Muscle layer of colon (tissue), 2 donors: ENCODE measurements around the gene TBC1D25.
A peak's percentile ranks its signal among the peaks of the same experiment; 100 is the strongest.

Experiments
- H3K27ac ChIP-seq: one replicate; pipeline ENCODE4 v1.7.0; 2013; ENCODE audit warnings: low read depth, mild to moderate bottlenecking, low read length, moderate library complexity
- H3K27me3 ChIP-seq, 2 donors: one replicate each; pipeline ENCODE4 v1.7.0; 2013; ENCODE audit warnings: low read length in 2 of 2, mild to moderate bottlenecking in 2 of 2; ENCODE audit not compliant: insufficient read depth in 2 of 2, control insufficient read depth in 1 of 2
- H3K36me3 ChIP-seq: one replicate; pipeline ENCODE4 v1.7.0; 2013; ENCODE audit warnings: mild to moderate bottlenecking, low read length; ENCODE audit not compliant: insufficient read depth
- H3K4me1 ChIP-seq: one replicate; pipeline ENCODE4 v1.7.0; 2013; ENCODE audit warnings: mild to moderate bottlenecking, low read length; ENCODE audit not compliant: insufficient read depth
- H3K4me3 ChIP-seq, 2 donors: one replicate each; pipeline ENCODE4 v1.7.0; 2013; ENCODE audit warnings: low read length in 2 of 2, low read depth in 1 of 2, mild to moderate bottlenecking in 1 of 2, moderate library complexity in 1 of 2
- H3K9ac ChIP-seq: one replicate; pipeline ENCODE4 v1.7.0; 2013; ENCODE audit warnings: low read length
- H3K9me3 ChIP-seq: one replicate; pipeline ENCODE4 v1.7.0; 2013; ENCODE audit warnings: mild to moderate bottlenecking, low read length
- donor health status: abdominal sarcoma.
- donor health status: Adenocarcinoma of cecum.

Gene TBC1D25

GRCh38 chrX:48569958-48570357, 30.4 kb downstream of the TBC1D25 start:
- H3K9ac ChIP-seq: no peak overlapping the region

GRCh38 chrX:48573690-48574269, 34.3 kb downstream of the TBC1D25 start:
- peaks cover 14% of the 10 kb centered on the region for H3K4me1 ChIP-seq
- peak overlapping the region; percentile 11 to 72 for H3K4me3 ChIP-seq
- H3K36me3 ChIP-seq: peaks cover 29% of the 10 kb centered on the region
- no peak overlapping the region for H3K9ac ChIP-seq
- no peaks in the 10 kb centered on the region for H3K9me3 ChIP-seq
- H3K27ac ChIP-seq: peak overlapping the region; percentile 50
- no peaks in the 10 kb centered on the region for H3K27me3 ChIP-seq

More at GRCh38 chrX:48569958-48570357, 30.4 kb downstream of the TBC1D25 start:
- H3K4me3 ChIP-seq: no peak overlapping the region
- H3K36me3 ChIP-seq: peaks cover under 1% of the 10 kb centered on the region
- H3K9me3 ChIP-seq: no peaks in the 10 kb centered on the region
- no peaks in the 10 kb centered on the region for H3K27me3 ChIP-seq
- H3K27ac ChIP-seq: no peak overlapping the region
- H3K4me1 ChIP-seq: no peaks in the 10 kb centered on the region

- Histone ChIP-seq H3K9ac (peak within 1 kb of the TSS; percentile 54), H3K4me3 (peak within 1 kb of the TSS; percentile 65 to 72), H3K9me3 (no peaks in the 10 kb centered on the region), H3K27ac (peak within 1 kb of the TSS; percentile 89), H3K4me1 (peaks cover 14% of the 10 kb centered on the region), H3K36me3 (peaks cover 29% of the 10 kb centered on the region), H3K27me3 (no peaks in the 10 kb centered on the region)
Observed at GRCh38 chrX:48574270-48575266, 35.1 kb downstream of the TBC1D25 start, which contains the start of gene RBM3. RBM3 (plus strand) TSS chrX:48574484; CDS start chrX:48575181, 697 bp downstream.

GRCh38 chrX:48575642-48576041, 36.1 kb downstream of the TBC1D25 start:
- peak overlapping the region; percentile 54 for H3K9ac ChIP-seq
- H3K27me3 ChIP-seq: no peaks in the 10 kb centered on the region
- H3K4me3 ChIP-seq: peak overlapping the region; percentile 24 to 72
- no peak overlapping the region for H3K27ac ChIP-seq
- peaks cover 14% of the 10 kb centered on the region for H3K4me1 ChIP-seq
- H3K36me3 ChIP-seq: peaks cover 29% of the 10 kb centered on the region
- no peaks in the 10 kb centered on the region for H3K9me3 ChIP-seq

- no peak overlapping the region for H3K27ac ChIP-seq
- peak overlapping the region in 1 of 2 donors; percentile 72 for H3K4me3 ChIP-seq
Observed at GRCh38 chrX:48576108-48576507, 36.6 kb downstream of the TBC1D25 start.

GRCh38 chrX:48578661-48579128, 39.2 kb downstream of the TBC1D25 start:
- no peaks in the 10 kb centered on the region for H3K27me3 ChIP-seq
- no peaks in the 10 kb centered on the region for H3K9me3 ChIP-seq
- no peak overlapping the region for H3K27ac ChIP-seq
- H3K36me3 ChIP-seq: peaks cover 29% of the 10 kb centered on the region
- H3K4me3 ChIP-seq: no peak overlapping the region
- H3K9ac ChIP-seq: no peak overlapping the region
- H3K4me1 ChIP-seq: peaks cover 14% of the 10 kb centered on the region

More at GRCh38 chrX:48576108-48576507, 36.6 kb downstream of the TBC1D25 start:
- H3K9me3 ChIP-seq: no peaks in the 10 kb centered on the region
- peaks cover 29% of the 10 kb centered on the region for H3K36me3 ChIP-seq
- peaks cover 14% of the 10 kb centered on the region for H3K4me1 ChIP-seq
- no peak overlapping the region for H3K9ac ChIP-seq
- H3K27me3 ChIP-seq: no peaks in the 10 kb centered on the region

- H3K9me3 ChIP-seq: no peaks in the 10 kb centered on the region
- H3K4me1 ChIP-seq: peaks cover 14% of the 10 kb centered on the region
- H3K27me3 ChIP-seq: no peaks in the 10 kb centered on the region
- no peak overlapping the region for H3K4me3 ChIP-seq
- H3K9ac ChIP-seq: no peak overlapping the region
- peaks cover 29% of the 10 kb centered on the region for H3K36me3 ChIP-seq
- no peak overlapping the region for H3K27ac ChIP-seq
Observed at GRCh38 chrX:48579259-48579658, 39.7 kb downstream of the TBC1D25 start.

GRCh38 chrX:48580662-48581061, 41.1 kb downstream of the TBC1D25 start:
- Histone ChIP-seq H3K4me1 (peaks cover 8% of the 10 kb centered on the region), H3K36me3 (peaks cover 22% of the 10 kb centered on the region), H3K27ac (no peak overlapping the region), H3K4me3 (no peak overlapping the region), H3K9ac (no peak overlapping the region), H3K27me3 (no peaks in the 10 kb centered on the region), H3K9me3 (no peaks in the 10 kb centered on the region)

- Histone ChIP-seq H3K4me3 (no peak overlapping the region), H3K27ac (no peak overlapping the region), H3K36me3 (no peaks in the 10 kb centered on the region), H3K9ac (no peak overlapping the region), H3K4me1 (no peaks in the 10 kb centered on the region), H3K27me3 (no peaks in the 10 kb centered on the region), H3K9me3 (no peaks in the 10 kb centered on the region)
Observed at GRCh38 chrX:48584698-48585097, 45.2 kb downstream of the TBC1D25 start.

GRCh38 chrX:48589482-48590162, 50.1 kb downstream of the TBC1D25 start:
- Histone ChIP-seq H3K36me3 (no peaks in the 10 kb centered on the region), H3K27ac (no peak overlapping the region), H3K9me3 (no peaks in the 10 kb centered on the region), H3K4me3 (no peak overlapping the region), H3K4me1 (no peaks in the 10 kb centered on the region), H3K9ac (no peak overlapping the region), H3K27me3 (no peaks in the 10 kb centered on the region)
